GM12801 (cell line): ENCODE results near the gene ANXA2.

Experiments
- CTCF ChIP-seq: IDR thresholded peaks from one replicate; pipeline ENCODE4 v1.5.1; 2011; ENCODE audit warnings: control low read depth; ENCODE audit not compliant: insufficient read length; ENCODE audit errors: extremely low read depth

ANXA2 gene

GRCh38 chr15:60358935-60359682 is 38.7 kb downstream of the ANXA2 start:
- no peak for TF ChIP-seq CTCF

GRCh38 chr15:60356832-60357231 is 41.0 kb downstream of the ANXA2 start:
- TF ChIP-seq CTCF, result no peak

GRCh38 chr15:60355148-60355857 is 42.5 kb downstream of the ANXA2 start:
- no peak for TF ChIP-seq CTCF

GRCh38 chr15:60353245-60353920 is 44.4 kb downstream of the ANXA2 start:
- no peak for TF ChIP-seq CTCF

GRCh38 chr15:60352525-60352924 is 45.3 kb downstream of the ANXA2 start:
- no peak for TF ChIP-seq CTCF

GRCh38 chr15:60351066-60351465 is 46.7 kb downstream of the ANXA2 start:
- TF ChIP-seq CTCF, result no peak

GRCh38 chr15:60350108-60350507 is 47.7 kb downstream of the ANXA2 start:
- TF ChIP-seq CTCF, result no peak
